Measurements from ENCODE around the gene BNIP5. TPM values are rescaled to one million over a fixed set of nuclear protein-coding genes. Genes with fewer than 3 reads are reported as not detected.

Gene BNIP5
- total RNA-seq, 1 donor from 2014 or later = not detected

- DNase-seq = no peak
Measured at GRCh38 chr6:36266913-36267644, 69.6 kb downstream of the BNIP5 start.

Other genes starting within 250 kb of the BNIP5 start
- 12.2 TPM for gene MAPK13, start 206.4 kb downstream of the BNIP5 start, total RNA-seq
- 13.4 TPM for gene BRPF3, start 140.1 kb downstream of the BNIP5 start, total RNA-seq
- not detected for gene PNPLA1, start 66.8 kb downstream of the BNIP5 start, total RNA-seq
- 0.21 TPM for gene ETV7, start 50.8 kb upstream of the BNIP5 start, total RNA-seq
- gene PXT1, start 106.0 kb upstream of the BNIP5 start, total RNA-seq = not detected
- gene KCTD20, start 106.1 kb upstream of the BNIP5 start, total RNA-seq = 85.1 TPM
- gene STK38, start 210.6 kb upstream of the BNIP5 start, total RNA-seq = 30.5 TPM